Measurements from ENCODE around the gene KIR3DL1. TPM values are rescaled to one million over a fixed set of nuclear protein-coding genes. Genes with fewer than 3 reads are reported as not detected.
"Not testable (repeated sequence)": the region's sequence is repeated elsewhere in the genome, so short reads cannot be mapped to it uniquely, and the experiment has no call there.

Gene KIR3DL1
- polyA plus RNA-seq, 2 of the 4 experiments (the other 2 are of a cell fraction) = not detected

DNA sequence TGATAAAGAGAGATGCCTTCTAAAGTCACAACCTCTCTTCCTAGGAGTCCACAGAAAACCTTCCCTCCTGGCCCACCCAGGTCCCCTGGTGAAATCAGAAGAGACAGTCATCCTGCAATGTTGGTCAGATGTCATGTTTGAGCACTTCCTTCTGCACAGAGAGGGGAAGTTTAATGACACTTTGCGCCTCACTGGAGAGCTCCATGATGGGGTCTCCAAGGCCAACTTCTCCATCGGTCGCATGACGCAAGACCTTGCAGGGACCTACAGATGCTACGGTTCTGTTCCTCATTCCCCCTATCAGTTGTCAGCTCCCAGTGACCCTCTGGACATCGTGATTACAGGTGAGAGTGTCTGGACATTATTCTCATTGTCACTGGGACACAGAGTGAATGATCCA lies 28.1 kb upstream of the KIR3DL1 start:
- CTCF ChIA-PET; H3K4me2 ChIP-seq; ATAC-seq; H3K27ac ChIP-seq; DNase-seq (ENCODE audit: low read depth in 1 of 2, low spot score in 1 of 2); FAIRE-seq; POLR2A ChIA-PET; H3K4me3 ChIP-seq; H3K4me1 ChIP-seq; H3K9me3 ChIP-seq: not testable (repeated sequence)
- WGBS (ENCODE audit: missing lambda C conversion rate) = 47% methylated on average over 6 of the region's 6 CpGs

DNA sequence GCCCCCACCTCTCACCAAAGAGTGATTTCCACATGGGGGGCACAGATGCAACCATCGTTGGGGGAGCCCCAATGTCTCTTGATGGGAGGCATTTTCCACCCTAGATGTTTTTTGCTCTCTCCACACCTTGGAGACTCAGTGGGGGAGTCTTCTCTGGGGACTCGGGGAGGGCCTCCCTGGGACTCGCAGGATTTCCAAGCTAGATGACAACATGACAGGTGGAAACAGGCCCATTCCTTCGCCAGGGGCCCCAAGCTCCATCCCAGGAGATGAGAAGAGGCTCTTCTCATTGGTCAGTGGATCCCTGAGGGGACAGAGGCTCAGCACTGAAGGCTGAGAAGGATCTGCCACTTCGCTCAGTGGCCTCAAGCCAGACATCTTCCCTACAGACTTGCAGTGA lies 25.6 kb upstream of the KIR3DL1 start:
- H3K4me1 ChIP-seq = no peaks in the 10 kb centered on the region
- ChIA-PET CTCF (no interaction called here), POLR2A (no interaction called here)
- no peaks in the 10 kb centered on the region for H3K9me3 ChIP-seq
- FAIRE-seq (no peak), DNase-seq (ENCODE audit: low read depth in 1 of 2, low spot score in 1 of 2) (no peak), ATAC-seq (no peak)
- WGBS (ENCODE audit: missing lambda C conversion rate) = 4% methylated on average over 5 of the region's 5 CpGs
- H3K4me3 ChIP-seq = no peak overlapping the region
- H3K4me2 ChIP-seq = no peak overlapping the region
- H3K27ac ChIP-seq = no peak overlapping the region
- TF ChIP-seq NR3C1 (IDR thresholded peaks at IDR 0.05) (no peak), PHF8 (IDR thresholded peaks at IDR 0.05; ENCODE audit: borderline replicate concordance, low read depth) (no peak), ZFP36 (IDR thresholded peaks at IDR 0.05; ENCODE audit: borderline replicate concordance, partially characterized antibody) (no peak), EP300 (IDR thresholded peaks at IDR 0.05) (no peak), HMGXB4 (CRISPR knock-in tag; IDR thresholded peaks at IDR 0.05; ENCODE audit: borderline replicate concordance) (no peak), ZNF302 (CRISPR knock-in tag; IDR thresholded peaks at IDR 0.05) (no peak), CEBPB (IDR thresholded peaks at IDR 0.05) (no peak), GATA3 (IDR thresholded peaks at IDR 0.05; ENCODE audit: borderline replicate concordance) (no peak), RNF2 (IDR thresholded peaks at IDR 0.05; ENCODE audit: borderline replicate concordance, low read depth) (no peak), ATOH8 (CRISPR knock-in tag; IDR thresholded peaks at IDR 0.05; ENCODE audit: low read depth) (no peak), POLR2AphosphoS2 (conservative IDR thresholded peaks at IDR 0.05; ENCODE audit: low read length) (no peak), FOXS1 (CRISPR knock-in tag; IDR thresholded peaks at IDR 0.05) (no peak), TFCP2L1 (CRISPR knock-in tag; IDR thresholded peaks at IDR 0.05) (no peak), MAFK (IDR thresholded peaks at IDR 0.05; ENCODE audit: partially characterized antibody) (no peak), FOSB (CRISPR knock-in tag; IDR thresholded peaks at IDR 0.05) (no peak)
- TF ChIP-seq, protein P1, sequence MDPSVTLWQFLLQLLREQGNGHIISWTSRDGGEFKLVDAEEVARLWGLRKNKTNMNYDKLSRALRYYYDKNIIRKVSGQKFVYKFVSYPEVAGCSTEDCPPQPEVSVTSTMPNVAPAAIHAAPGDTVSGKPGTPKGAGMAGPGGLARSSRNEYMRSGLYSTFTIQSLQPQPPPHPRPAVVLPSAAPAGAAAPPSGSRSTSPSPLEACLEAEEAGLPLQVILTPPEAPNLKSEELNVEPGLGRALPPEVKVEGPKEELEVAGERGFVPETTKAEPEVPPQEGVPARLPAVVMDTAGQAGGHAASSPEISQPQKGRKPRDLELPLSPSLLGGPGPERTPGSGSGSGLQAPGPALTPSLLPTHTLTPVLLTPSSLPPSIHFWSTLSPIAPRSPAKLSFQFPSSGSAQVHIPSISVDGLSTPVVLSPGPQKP (IDR thresholded peaks at IDR 0.05; ENCODE audit: low read depth, low read length) = no peak
- TF ChIP-seq, protein P2, sequence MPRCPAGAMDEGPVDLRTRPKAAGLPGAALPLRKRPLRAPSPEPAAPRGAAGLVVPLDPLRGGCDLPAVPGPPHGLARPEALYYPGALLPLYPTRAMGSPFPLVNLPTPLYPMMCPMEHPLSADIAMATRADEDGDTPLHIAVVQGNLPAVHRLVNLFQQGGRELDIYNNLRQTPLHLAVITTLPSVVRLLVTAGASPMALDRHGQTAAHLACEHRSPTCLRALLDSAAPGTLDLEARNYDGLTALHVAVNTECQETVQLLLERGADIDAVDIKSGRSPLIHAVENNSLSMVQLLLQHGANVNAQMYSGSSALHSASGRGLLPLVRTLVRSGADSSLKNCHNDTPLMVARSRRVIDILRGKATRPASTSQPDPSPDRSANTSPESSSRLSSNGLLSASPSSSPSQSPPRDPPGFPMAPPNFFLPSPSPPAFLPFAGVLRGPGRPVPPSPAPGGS (IDR thresholded peaks at IDR 0.05) = no peak

GRCh38 chr19:54791476-54791875 lies 24.8 kb upstream of the KIR3DL1 start:
- FAIRE-seq (no peak), ATAC-seq (no peak), DNase-seq (ENCODE audit: low read depth in 1 of 2, low spot score in 1 of 2) (no peak)
- no peaks in the 10 kb centered on the region for H3K4me1 ChIP-seq
- H3K4me3 ChIP-seq = no peak overlapping the region
- POLR2A ChIA-PET = no interaction called here
- 29% methylated on average over 6 of the region's 6 CpGs for WGBS (ENCODE audit: missing lambda C conversion rate)
- H3K4me2 ChIP-seq = no peak overlapping the region
- no peak overlapping the region for H3K27ac ChIP-seq
- no peaks in the 10 kb centered on the region for H3K9me3 ChIP-seq
- CTCF ChIA-PET = no interaction called here
- TF ChIP-seq ZFP36 (IDR thresholded peaks at IDR 0.05; ENCODE audit: borderline replicate concordance, partially characterized antibody) (no peak), POLR2AphosphoS2 (conservative IDR thresholded peaks at IDR 0.05; ENCODE audit: low read length) (no peak), NPAS2 (CRISPR knock-in tag; IDR thresholded peaks at IDR 0.05; ENCODE audit: borderline replicate concordance) (no peak), ZSCAN20 (CRISPR knock-in tag; IDR thresholded peaks at IDR 0.05) (no peak), PBX3 (IDR thresholded peaks at IDR 0.05) (no peak), REST (IDR thresholded peaks at IDR 0.05) (no peak), HDAC2 (IDR thresholded peaks at IDR 0.05) (no peak), TFCP2L1 (CRISPR knock-in tag; IDR thresholded peaks at IDR 0.05) (no peak), ZNF302 (CRISPR knock-in tag; IDR thresholded peaks at IDR 0.05) (no peak)
- TF ChIP-seq, protein P3, sequence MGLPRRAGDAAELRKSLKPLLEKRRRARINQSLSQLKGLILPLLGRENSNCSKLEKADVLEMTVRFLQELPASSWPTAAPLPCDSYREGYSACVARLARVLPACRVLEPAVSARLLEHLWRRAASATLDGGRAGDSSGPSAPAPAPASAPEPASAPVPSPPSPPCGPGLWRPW (IDR thresholded peaks at IDR 0.05) = no peak
